ENCODE results near the gene B3GNT9. TPM values are rescaled to one million over a fixed set of nuclear protein-coding genes. Genes with fewer than 3 reads are reported as not detected.

B3GNT9 gene
- total and polyA plus RNA-seq, 2 of the 8 experiments (the other 6 are each of a cell fraction or from before 2014, with no cell fraction given): 3.5 to 9.0 TPM

GRCh38 chr16:67150833-67151396, at the start of gene B3GNT9 (continued):
- TF ChIP-seq, protein P1, sequence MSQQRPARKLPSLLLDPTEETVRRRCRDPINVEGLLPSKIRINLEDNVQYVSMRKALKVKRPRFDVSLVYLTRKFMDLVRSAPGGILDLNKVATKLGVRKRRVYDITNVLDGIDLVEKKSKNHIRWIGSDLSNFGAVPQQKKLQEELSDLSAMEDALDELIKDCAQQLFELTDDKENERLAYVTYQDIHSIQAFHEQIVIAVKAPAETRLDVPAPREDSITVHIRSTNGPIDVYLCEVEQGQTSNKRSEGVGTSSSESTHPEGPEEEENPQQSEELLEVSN (IDR thresholded peaks at IDR 0.05): peak; percentile 59
- TF ChIP-seq SIN3A (conservative IDR thresholded peaks at IDR 0.05 in 1 of 2, IDR thresholded peaks at IDR 0.05 in 1 of 2; ENCODE audit: low read depth in 1 of 2, low read length in 2 of 2) (peak in 1 of 2 experiments; percentile 22; a peak in 1 of 4 replicates), PHF8 (conservative IDR thresholded peaks at IDR 0.05; ENCODE audit: low read depth, low read length) (peak; percentile 55), EZH2 (IDR thresholded peaks at IDR 0.05; ENCODE audit: low read depth, low read length, severe bottlenecking) (peak; percentile 40), ASH2L (IDR thresholded peaks at IDR 0.05; ENCODE audit: low read length) (peak; percentile 73), KDM1A (IDR thresholded peaks at IDR 0.05; ENCODE audit: borderline replicate concordance, low read length) (no peak), JUN (IDR thresholded peaks at IDR 0.05; ENCODE audit: low read depth, low read length) (no peak)
- TF ChIP-seq, protein P2, sequence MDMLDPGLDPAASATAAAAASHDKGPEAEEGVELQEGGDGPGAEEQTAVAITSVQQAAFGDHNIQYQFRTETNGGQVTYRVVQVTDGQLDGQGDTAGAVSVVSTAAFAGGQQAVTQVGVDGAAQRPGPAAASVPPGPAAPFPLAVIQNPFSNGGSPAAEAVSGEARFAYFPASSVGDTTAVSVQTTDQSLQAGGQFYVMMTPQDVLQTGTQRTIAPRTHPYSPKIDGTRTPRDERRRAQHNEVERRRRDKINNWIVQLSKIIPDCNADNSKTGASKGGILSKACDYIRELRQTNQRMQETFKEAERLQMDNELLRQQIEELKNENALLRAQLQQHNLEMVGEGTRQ (IDR thresholded peaks at IDR 0.05; ENCODE audit: low read length): peak; percentile 82
